Mesothelial cell of epicardium (in vitro differentiated cells): ENCODE measurements around the gene ZMYND8. TPM values are rescaled to one million over a fixed set of nuclear protein-coding genes. Genes with fewer than 3 reads are reported as not detected.

ENCODE experiments used
- DNase-seq, 2 experiments: peaks; one replicate each; pipeline ENCODE4 v3.0.0; 2021; ENCODE audit warnings: low spot score in 2 of 2; ENCODE audit not compliant: unreplicated experiment in 2 of 2
- H3K27ac Mint-ChIP-seq: 2 replicates; pipeline ENCODE4 v1.8.0; 2021; ENCODE audit warnings: mixed read lengths
- H3K27me3 Mint-ChIP-seq: 2 replicates; pipeline ENCODE4 v1.8.0; 2021; ENCODE audit warnings: low read depth, mixed read lengths
- H3K36me3 Mint-ChIP-seq: 2 replicates; pipeline ENCODE4 v1.8.0; 2021; ENCODE audit warnings: mixed read lengths
- H3K4me1 Mint-ChIP-seq: 2 replicates; pipeline ENCODE4 v1.8.0; 2021; ENCODE audit warnings: mixed read lengths
- H3K4me3 Mint-ChIP-seq: 2 replicates; pipeline ENCODE4 v1.8.0; 2021; ENCODE audit warnings: mild to moderate bottlenecking, moderate library complexity, mixed read lengths
- H3K9me3 Mint-ChIP-seq: 2 replicates; pipeline ENCODE4 v1.8.0; 2021; ENCODE audit warnings: mixed read lengths
- total RNA-seq: library from RNA; stranded (reverse); gene quantifications from 3 replicates; pipeline ENCODE4 v1.2.1, GENCODE V29; 2021
- TF ChIP-seq, protein P1 (sequence below): fragments of 200-600 bp; sonication (generic); IDR thresholded peaks from one replicate; pipeline ENCODE4 v1.5.0; 2021; ENCODE audit warnings: antibody characterized with exemption; ENCODE audit not compliant: unreplicated experiment

Gene ZMYND8
- total RNA-seq, 1 donor from 2014 or later, result 120 TPM

DNA sequence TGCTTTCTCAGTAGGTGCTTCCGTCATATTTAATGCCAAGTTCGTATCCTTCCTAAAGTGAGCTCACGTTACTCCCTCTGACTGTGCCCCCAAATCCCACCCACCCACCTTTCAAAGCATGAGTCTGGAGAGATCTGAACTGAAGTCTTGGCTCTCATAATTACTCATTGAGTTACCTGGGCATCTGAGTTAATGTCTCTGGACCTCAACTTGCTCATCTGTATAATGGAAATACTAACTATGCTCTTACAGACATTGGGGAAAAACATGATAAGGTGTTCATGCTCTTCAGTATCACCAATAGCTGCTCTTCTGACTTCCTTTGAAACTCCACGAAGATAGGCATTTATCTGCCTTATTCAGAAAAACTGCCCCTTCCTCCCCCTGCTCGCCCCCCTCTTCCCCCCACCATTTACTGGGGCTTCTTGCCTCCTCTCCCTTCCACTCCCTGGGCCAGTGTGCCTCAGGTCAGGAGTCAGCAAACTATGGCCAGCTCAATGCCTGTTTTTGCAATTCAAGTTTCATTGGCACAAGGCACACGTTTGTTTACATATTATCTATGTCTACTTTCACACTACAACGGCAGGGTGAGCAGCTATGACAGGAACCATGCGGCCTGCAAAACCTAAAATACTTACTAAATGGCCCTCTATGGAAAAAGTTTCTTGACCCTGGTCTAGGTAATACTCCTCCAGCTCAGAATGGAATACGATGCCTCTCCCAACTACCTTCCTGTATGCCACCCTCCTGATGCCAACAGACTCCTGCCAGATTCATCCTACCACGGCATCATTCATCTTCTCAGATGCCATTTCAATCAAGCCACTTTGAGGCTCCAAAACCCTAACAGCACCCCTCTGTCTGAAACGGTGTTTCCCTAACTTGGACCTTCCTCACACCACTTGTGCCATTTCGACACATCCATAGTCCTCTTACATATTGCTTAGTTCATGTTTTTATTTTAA is 138.7 kb downstream of the ZMYND8 start:
- Mint-ChIP-seq H3K4me1 (no peaks in the 10 kb centered on the region), H3K9me3 (no peaks in the 10 kb centered on the region), H3K36me3 (peaks cover 56% of the 10 kb centered on the region), H3K27me3 (no peaks in the 10 kb centered on the region), H3K4me3 (no peak overlapping the region), H3K27ac (no peak overlapping the region)
- TF ChIP-seq, protein P1, sequence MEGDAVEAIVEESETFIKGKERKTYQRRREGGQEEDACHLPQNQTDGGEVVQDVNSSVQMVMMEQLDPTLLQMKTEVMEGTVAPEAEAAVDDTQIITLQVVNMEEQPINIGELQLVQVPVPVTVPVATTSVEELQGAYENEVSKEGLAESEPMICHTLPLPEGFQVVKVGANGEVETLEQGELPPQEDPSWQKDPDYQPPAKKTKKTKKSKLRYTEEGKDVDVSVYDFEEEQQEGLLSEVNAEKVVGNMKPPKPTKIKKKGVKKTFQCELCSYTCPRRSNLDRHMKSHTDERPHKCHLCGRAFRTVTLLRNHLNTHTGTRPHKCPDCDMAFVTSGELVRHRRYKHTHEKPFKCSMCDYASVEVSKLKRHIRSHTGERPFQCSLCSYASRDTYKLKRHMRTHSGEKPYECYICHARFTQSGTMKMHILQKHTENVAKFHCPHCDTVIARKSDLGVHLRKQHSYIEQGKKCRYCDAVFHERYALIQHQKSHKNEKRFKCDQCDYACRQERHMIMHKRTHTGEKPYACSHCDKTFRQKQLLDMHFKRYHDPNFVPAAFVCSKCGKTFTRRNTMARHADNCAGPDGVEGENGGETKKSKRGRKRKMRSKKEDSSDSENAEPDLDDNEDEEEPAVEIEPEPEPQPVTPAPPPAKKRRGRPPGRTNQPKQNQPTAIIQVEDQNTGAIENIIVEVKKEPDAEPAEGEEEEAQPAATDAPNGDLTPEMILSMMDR, result no peak
- DNase-seq, result no peak

DNA sequence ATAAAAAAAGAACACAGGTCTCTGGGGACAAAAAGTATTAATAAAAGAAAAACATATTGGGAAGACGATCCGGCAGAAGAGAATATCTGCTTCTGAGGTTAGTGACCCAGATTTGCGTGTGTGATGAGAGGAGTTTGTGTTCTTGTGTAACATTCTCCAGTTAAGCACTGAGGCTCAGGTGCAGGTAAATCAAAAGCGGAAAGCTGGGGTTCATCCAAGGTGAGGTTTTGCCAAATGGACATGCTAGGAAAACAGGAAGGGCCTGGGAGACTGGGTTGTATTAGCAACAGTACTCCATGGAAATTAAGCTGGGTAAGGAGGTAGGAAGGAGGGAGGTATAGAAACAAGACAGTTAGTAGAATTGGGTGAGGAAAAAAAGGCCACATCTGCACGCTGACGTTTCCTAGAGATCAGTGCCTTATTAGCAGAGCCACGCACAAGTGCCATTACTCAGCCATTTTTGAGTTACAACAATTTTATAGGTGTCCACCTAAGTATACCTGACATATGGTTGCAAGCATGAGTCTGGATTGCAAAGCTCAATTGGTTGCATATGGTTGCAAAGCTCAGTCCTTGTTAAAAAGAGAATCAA is 139.6 kb downstream of the ZMYND8 start:
- no peak for DNase-seq
- TF ChIP-seq, protein P1, result no peak
- peaks cover 50% of the 10 kb centered on the region for H3K36me3 Mint-ChIP-seq
- no peak overlapping the region for H3K27ac Mint-ChIP-seq
- H3K27me3 Mint-ChIP-seq, result no peaks in the 10 kb centered on the region
- H3K4me1 Mint-ChIP-seq, result no peaks in the 10 kb centered on the region
- no peaks in the 10 kb centered on the region for H3K9me3 Mint-ChIP-seq
- H3K4me3 Mint-ChIP-seq, result no peak overlapping the region

DNA sequence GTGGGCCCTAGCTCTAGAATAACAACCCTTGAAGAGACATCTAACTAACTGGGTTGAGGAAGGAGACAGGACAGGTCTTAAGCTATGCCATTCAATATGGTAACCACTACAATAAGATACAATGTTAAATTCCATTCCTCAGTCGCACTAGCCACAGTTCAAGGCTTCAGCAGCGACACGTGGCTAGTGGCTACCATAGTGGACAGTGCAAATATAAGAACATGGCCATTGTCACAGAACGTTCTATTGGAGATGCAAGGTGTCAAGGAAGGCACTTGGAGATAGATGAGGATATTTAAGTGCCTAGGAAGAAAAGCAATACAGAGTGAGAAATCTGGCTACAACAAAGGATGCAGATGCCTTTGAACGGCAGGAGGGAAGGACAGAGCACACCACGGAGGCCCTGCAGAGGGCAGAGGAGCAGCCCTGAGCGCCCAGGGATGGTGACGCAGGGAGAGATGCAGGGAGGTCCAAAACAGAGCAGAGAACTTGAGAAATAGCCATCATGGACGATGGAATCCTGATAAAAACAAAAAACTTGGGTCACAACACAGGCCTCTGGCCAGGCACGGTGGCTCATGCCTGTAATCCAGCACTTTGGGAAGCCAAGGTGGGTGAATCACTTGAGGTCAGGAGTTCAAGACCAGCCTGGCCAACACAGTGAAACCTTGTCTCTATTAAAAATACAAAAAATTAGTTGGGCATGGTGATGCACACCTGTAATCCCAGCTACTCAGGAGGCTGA is 140.7 kb downstream of the ZMYND8 start:
- no peaks in the 10 kb centered on the region for H3K4me1 Mint-ChIP-seq
- H3K9me3 Mint-ChIP-seq, result no peaks in the 10 kb centered on the region
- H3K27me3 Mint-ChIP-seq, result no peaks in the 10 kb centered on the region
- no peak overlapping the region for H3K4me3 Mint-ChIP-seq
- TF ChIP-seq, protein P1, result no peak
- no peak for DNase-seq
- H3K27ac Mint-ChIP-seq, result no peak overlapping the region
- peaks cover 42% of the 10 kb centered on the region for H3K36me3 Mint-ChIP-seq

DNA sequence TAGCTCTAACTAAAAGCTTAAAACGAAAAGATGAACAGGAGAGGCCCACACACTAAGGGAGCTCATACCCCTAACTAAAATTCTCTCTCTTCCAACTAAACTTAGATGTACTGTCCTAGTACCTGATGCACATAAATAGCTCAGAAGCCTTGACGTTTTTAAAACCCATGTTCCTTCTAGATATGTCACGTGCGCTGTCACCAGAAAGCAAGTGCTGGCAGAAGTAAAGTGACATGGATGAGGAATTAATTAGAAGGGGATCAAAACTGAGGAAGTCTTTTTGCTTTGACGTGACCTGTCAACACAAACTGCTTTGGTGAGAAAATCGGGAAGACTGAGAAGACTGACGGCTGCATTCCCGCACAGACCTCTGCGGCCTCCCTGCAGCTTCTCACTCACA is 142.5 kb downstream of the ZMYND8 start:
- Mint-ChIP-seq H3K4me3 (no peak overlapping the region), H3K4me1 (no peaks in the 10 kb centered on the region), H3K9me3 (no peaks in the 10 kb centered on the region), H3K27me3 (no peaks in the 10 kb centered on the region), H3K36me3 (peaks cover 37% of the 10 kb centered on the region), H3K27ac (no peak overlapping the region)
- DNase-seq, result no peak
- TF ChIP-seq, protein P1, result no peak

DNA sequence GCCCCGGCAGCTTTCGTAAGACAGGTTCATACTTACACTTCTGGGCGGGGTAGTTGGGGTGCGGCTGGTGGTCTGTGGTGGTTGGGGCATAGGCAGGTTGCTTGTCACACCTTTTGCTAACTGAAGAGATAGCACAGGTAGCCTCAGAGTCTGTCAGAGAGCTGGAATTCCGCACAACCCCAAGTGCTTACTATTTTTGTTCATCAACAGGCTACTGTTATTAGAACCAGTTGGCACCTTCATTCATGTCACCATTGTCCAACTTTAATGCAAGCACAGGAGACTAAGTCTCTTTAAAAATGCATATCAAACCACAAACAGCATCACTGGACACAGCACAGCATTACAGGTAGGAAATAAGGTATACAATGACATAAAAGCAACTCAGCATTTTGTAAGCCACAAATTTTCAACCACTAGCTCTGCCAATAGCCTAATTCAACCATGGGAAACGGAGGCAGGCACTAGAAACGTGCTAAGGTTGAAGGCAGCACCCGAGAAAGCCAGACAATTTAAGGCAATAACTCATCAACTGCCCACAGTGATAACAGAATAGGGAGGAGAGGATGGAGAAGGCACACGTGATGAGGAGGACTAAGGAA is 143.8 kb downstream of the ZMYND8 start:
- H3K36me3 Mint-ChIP-seq, result peaks cover 32% of the 10 kb centered on the region
- no peak for DNase-seq
- H3K27me3 Mint-ChIP-seq, result no peaks in the 10 kb centered on the region
- H3K27ac Mint-ChIP-seq, result no peak overlapping the region
- H3K4me3 Mint-ChIP-seq, result no peak overlapping the region
- no peaks in the 10 kb centered on the region for H3K4me1 Mint-ChIP-seq
- TF ChIP-seq, protein P1, result no peak
- no peaks in the 10 kb centered on the region for H3K9me3 Mint-ChIP-seq
